Neural crest cell (in vitro differentiated cells): Measurements from ENCODE around the gene CA10. TPM values are rescaled to one million over a fixed set of nuclear protein-coding genes. Genes with fewer than 3 reads are reported as not detected.

ENCODE experiments used
- DNase-seq: peaks from one replicate; pipeline ENCODE4 v3.0.0; 2021; ENCODE audit warnings: low read depth, mixed read lengths, low spot score
- H3K27ac Mint-ChIP-seq: one replicate; pipeline ENCODE4 v1.8.0; 2021; ENCODE audit warnings: mild to moderate bottlenecking, mixed read lengths; ENCODE audit not compliant: unreplicated experiment
- H3K27me3 Mint-ChIP-seq: 2 replicates; pipeline ENCODE4 v1.8.0; 2021; ENCODE audit warnings: low read depth, mild to moderate bottlenecking, mixed read lengths
- H3K36me3 Mint-ChIP-seq: 2 replicates; pipeline ENCODE4 v1.8.0; 2021; ENCODE audit warnings: low read depth, mild to moderate bottlenecking, mixed read lengths
- H3K4me1 Mint-ChIP-seq: 2 replicates; pipeline ENCODE4 v1.8.0; 2021; ENCODE audit warnings: mixed read lengths
- H3K4me3 Mint-ChIP-seq: one replicate; pipeline ENCODE4 v1.8.0; 2021; ENCODE audit warnings: mild to moderate bottlenecking, mixed read lengths
- H3K9me3 Mint-ChIP-seq: 2 replicates; pipeline ENCODE4 v1.8.0; 2021; ENCODE audit warnings: mixed read lengths
- total RNA-seq: library from RNA; stranded (reverse); gene quantifications from 2 replicates; pipeline ENCODE4 v1.2.1, GENCODE V29; 2021
- TF ChIP-seq, protein P1 (sequence below): fragments of 200-600 bp; sonication (generic); conservative IDR thresholded peaks from 2 replicates; pipeline ENCODE4 v1.5.0; 2021; ENCODE audit warnings: antibody characterized with exemption, mild to moderate bottlenecking

CA10 gene
- total RNA-seq, 1 donor from 2014 or later, result not detected

DNA sequence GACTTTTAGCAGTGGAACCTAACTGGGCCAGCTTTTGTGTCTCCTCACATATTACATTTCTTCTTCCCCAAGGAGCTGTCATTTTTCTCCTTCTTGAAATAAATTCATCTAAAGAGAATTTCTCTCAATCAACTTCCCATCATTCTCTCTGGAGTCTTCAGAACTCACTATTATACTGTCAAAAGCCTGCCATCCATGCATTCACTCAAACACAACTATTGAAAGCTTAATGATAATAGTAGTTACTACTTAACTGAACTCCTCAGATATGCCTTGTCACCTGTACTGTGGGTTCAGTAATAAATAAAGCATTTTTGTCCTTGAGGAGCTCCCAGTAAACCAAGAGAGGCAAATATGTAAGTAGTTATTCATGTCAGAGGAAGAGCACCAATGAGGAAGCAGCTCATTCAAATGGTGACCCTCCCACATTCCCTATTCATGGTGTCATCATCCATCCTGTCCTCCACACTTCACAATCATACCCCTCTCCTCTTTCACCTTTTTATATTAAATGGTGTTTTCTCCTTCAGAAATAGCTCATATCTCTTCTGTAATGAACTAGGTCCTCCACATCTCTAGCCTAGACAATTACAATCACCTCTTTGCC, 162.6 kb downstream of the CA10 start:
- Mint-ChIP-seq H3K27ac (no peak overlapping the region), H3K36me3 (no peaks in the 10 kb centered on the region), H3K4me1 (no peaks in the 10 kb centered on the region), H3K4me3 (no peak overlapping the region), H3K9me3 (peaks cover 2% of the 10 kb centered on the region), H3K27me3 (peaks cover 13% of the 10 kb centered on the region)
- TF ChIP-seq, protein P1, sequence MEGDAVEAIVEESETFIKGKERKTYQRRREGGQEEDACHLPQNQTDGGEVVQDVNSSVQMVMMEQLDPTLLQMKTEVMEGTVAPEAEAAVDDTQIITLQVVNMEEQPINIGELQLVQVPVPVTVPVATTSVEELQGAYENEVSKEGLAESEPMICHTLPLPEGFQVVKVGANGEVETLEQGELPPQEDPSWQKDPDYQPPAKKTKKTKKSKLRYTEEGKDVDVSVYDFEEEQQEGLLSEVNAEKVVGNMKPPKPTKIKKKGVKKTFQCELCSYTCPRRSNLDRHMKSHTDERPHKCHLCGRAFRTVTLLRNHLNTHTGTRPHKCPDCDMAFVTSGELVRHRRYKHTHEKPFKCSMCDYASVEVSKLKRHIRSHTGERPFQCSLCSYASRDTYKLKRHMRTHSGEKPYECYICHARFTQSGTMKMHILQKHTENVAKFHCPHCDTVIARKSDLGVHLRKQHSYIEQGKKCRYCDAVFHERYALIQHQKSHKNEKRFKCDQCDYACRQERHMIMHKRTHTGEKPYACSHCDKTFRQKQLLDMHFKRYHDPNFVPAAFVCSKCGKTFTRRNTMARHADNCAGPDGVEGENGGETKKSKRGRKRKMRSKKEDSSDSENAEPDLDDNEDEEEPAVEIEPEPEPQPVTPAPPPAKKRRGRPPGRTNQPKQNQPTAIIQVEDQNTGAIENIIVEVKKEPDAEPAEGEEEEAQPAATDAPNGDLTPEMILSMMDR, result no peak
- no peak for DNase-seq

DNA sequence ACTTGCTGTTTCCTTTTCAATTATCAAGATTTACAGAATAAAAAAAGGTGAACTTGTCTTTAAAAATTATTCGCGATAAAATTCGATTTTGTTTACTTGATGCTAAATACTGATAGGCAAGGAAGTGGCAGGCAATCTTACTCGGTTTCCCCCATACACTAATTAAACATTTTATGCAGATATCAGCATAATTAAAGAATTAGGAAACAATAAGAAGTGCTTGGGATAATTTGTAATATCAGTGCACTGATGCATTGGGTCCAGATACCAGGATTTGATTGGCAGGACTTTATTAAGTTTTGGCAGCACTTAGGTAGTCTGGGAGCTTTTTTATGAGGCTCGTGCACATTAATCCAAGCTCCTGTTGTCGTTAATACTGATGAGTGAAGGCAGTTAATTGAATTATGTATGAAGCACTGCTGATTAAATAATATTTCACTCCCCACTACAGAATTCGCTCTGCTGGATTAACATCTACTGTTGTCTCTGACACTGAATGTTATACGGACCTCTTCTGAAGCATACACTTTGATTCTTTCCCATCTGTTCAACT, 165.6 kb downstream of the CA10 start:
- Mint-ChIP-seq H3K27me3 (peaks cover 24% of the 10 kb centered on the region), H3K4me3 (no peak overlapping the region), H3K27ac (no peak overlapping the region), H3K4me1 (no peaks in the 10 kb centered on the region), H3K9me3 (peaks cover 4% of the 10 kb centered on the region), H3K36me3 (no peaks in the 10 kb centered on the region)
- DNase-seq, result no peak
- TF ChIP-seq, protein P1, result no peak

DNA sequence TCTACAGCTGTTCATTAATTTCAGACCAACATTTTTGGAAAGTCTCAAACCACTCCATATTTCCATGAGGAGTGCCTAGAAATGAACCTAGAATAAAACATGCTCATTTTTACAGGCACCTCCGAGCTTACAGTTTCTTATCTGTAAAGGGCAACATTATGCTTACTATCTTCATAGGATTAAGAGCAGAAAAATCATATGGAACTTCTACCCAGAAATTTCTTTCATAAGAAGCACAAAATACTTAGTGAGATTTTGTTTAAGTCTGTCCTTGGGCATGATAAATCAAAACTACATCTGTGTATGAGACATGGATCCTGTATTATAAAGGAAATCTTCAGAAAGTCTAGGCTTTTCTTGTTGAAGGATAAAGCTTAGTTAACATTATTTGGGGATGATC, 187.4 kb downstream of the CA10 start:
- DNase-seq, result no peak
- Mint-ChIP-seq H3K27ac (no peak overlapping the region), H3K4me3 (no peak overlapping the region), H3K4me1 (no peaks in the 10 kb centered on the region), H3K9me3 (peaks cover 4% of the 10 kb centered on the region), H3K36me3 (no peaks in the 10 kb centered on the region), H3K27me3 (peaks cover 37% of the 10 kb centered on the region)
- TF ChIP-seq, protein P1, result no peak

DNA sequence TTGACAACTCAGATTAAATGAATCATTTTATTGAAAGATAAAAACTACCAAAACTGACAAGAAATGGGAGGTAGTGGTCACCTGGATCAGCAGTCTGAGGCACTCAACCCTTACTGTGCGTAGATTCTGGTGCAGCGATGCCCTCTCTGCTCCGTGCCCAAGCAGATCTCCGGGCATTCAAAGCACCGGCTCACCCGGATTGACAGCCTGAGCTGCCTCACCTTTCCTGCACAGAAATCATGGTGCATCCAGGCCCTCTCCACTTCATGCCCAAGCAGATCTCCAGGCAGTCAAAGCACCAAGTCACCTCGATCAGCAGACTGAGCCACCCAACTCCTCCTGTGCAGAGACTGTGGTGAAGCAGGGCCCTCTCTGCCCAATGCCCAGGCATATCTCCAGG, 196.8 kb downstream of the CA10 start:
- DNase-seq, result no peak
- H3K27me3 Mint-ChIP-seq, result peaks cover 5% of the 10 kb centered on the region

DNA sequence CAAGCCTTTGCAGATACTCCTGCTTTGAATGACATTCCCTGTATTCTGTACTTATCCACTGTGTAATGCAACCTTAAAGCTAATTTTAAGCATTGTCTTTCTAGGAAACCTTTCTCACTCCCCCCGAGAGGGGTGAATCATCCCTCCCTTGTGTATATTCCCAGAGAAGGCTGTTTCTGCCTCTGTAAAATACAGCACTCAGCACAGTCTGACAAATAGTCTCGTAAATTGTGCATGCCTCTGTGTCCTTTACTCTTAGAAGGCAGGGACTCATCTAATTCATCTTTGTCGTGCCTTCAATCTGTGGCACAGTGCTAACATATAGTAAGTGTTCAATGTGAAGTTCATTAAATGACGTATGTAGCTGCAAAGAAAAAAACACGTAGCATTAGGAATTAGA, 200.7 kb downstream of the CA10 start:
- no peak overlapping the region for H3K27ac Mint-ChIP-seq
- H3K36me3 Mint-ChIP-seq, result no peaks in the 10 kb centered on the region
- peaks cover 3% of the 10 kb centered on the region for H3K9me3 Mint-ChIP-seq
- DNase-seq, result no peak
- H3K4me1 Mint-ChIP-seq, result peaks cover 4% of the 10 kb centered on the region
- TF ChIP-seq, protein P1, result no peak
- no peaks in the 10 kb centered on the region for H3K27me3 Mint-ChIP-seq
- no peak overlapping the region for H3K4me3 Mint-ChIP-seq

More for the DNA sequence above, 196.8 kb downstream of the CA10 start:
- H3K9me3 Mint-ChIP-seq, result peaks cover 9% of the 10 kb centered on the region
- TF ChIP-seq, protein P1, result no peak
- H3K4me1 Mint-ChIP-seq, result no peaks in the 10 kb centered on the region
- H3K27ac Mint-ChIP-seq, result no peak overlapping the region
- H3K36me3 Mint-ChIP-seq, result no peaks in the 10 kb centered on the region
- no peak overlapping the region for H3K4me3 Mint-ChIP-seq
